ENCODE results near the gene KIF5B. TPM values are rescaled to one million over a fixed set of nuclear protein-coding genes. Genes with fewer than 3 reads are reported as not detected.

The KIF5B gene
- total and polyA plus RNA-seq, 9 of the 15 experiments (the other 6 are each of a cell fraction or from before 2014, with no cell fraction given), result 24.4 to 94.4 (median 68.9) TPM

- TF ChIP-seq, protein P1, sequence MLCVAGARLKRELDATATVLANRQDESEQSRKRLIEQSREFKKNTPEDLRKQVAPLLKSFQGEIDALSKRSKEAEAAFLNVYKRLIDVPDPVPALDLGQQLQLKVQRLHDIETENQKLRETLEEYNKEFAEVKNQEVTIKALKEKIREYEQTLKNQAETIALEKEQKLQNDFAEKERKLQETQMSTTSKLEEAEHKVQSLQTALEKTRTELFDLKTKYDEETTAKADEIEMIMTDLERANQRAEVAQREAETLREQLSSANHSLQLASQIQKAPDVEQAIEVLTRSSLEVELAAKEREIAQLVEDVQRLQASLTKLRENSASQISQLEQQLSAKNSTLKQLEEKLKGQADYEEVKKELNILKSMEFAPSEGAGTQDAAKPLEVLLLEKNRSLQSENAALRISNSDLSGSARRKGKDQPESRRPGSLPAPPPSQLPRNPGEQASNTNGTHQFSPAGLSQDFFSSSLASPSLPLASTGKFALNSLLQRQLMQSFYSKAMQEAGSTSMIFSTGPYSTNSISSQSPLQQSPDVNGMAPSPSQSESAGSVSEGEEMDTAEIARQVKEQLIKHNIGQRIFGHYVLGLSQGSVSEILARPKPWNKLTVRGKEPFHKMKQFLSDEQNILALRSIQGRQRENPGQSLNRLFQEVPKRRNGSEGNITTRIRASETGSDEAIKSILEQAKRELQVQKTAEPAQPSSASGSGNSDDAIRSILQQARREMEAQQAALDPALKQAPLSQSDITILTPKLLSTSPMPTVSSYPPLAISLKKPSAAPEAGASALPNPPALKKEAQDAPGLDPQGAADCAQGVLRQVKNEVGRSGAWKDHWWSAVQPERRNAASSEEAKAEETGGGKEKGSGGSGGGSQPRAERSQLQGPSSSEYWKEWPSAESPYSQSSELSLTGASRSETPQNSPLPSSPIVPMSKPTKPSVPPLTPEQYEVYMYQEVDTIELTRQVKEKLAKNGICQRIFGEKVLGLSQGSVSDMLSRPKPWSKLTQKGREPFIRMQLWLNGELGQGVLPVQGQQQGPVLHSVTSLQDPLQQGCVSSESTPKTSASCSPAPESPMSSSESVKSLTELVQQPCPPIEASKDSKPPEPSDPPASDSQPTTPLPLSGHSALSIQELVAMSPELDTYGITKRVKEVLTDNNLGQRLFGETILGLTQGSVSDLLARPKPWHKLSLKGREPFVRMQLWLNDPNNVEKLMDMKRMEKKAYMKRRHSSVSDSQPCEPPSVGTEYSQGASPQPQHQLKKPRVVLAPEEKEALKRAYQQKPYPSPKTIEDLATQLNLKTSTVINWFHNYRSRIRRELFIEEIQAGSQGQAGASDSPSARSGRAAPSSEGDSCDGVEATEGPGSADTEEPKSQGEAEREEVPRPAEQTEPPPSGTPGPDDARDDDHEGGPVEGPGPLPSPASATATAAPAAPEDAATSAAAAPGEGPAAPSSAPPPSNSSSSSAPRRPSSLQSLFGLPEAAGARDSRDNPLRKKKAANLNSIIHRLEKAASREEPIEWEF (CRISPR knock-in tag; IDR thresholded peaks at IDR 0.05), result peak; percentile 88
- TF ChIP-seq XRCC3 (IDR thresholded peaks at IDR 0.05) (no peak), ELF1 (tag; IDR thresholded peaks at IDR 0.05) (no peak), NR1H2 (CRISPR knock-in tag; IDR thresholded peaks at IDR 0.05) (no peak), MED1 (CRISPR knock-in tag; IDR thresholded peaks at IDR 0.05; ENCODE audit: borderline replicate concordance) (no peak), ZNF707 (CRISPR knock-in tag; conservative IDR thresholded peaks at IDR 0.05) (no peak), DNMT1 (IDR thresholded peaks at IDR 0.05) (no peak), NFATC3 (IDR thresholded peaks at IDR 0.05) (no peak; the same call in 1 of the 2 replicates), FIP1L1 (IDR thresholded peaks at IDR 0.05; ENCODE audit: low read depth, low read length, poor library complexity, severe bottlenecking) (no peak), HDAC2 (IDR thresholded peaks at IDR 0.05) (peak; percentile 98), ZNF398 (CRISPR knock-in tag; IDR thresholded peaks at IDR 0.05) (no peak), NCOA1 (IDR thresholded peaks at IDR 0.05; ENCODE audit: low read depth) (peak; percentile 94), ZFP30 (CRISPR knock-in tag; IDR thresholded peaks at IDR 0.05; ENCODE audit: borderline replicate concordance) (no peak), KLF16 (IDR thresholded peaks at IDR 0.05) (peak; percentile 98)
- TF ChIP-seq, protein P2, sequence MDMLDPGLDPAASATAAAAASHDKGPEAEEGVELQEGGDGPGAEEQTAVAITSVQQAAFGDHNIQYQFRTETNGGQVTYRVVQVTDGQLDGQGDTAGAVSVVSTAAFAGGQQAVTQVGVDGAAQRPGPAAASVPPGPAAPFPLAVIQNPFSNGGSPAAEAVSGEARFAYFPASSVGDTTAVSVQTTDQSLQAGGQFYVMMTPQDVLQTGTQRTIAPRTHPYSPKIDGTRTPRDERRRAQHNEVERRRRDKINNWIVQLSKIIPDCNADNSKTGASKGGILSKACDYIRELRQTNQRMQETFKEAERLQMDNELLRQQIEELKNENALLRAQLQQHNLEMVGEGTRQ (CRISPR knock-in tag; IDR thresholded peaks at IDR 0.05), result no peak
- TF ChIP-seq, protein P3, sequence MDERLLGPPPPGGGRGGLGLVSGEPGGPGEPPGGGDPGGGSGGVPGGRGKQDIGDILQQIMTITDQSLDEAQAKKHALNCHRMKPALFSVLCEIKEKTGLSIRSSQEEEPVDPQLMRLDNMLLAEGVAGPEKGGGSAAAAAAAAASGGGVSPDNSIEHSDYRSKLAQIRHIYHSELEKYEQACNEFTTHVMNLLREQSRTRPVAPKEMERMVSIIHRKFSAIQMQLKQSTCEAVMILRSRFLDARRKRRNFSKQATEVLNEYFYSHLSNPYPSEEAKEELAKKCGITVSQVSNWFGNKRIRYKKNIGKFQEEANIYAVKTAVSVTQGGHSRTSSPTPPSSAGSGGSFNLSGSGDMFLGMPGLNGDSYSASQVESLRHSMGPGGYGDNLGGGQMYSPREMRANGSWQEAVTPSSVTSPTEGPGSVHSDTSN (CRISPR knock-in tag; IDR thresholded peaks at IDR 0.05; ENCODE audit: low read depth), result no peak
- TF ChIP-seq, protein P3 (tag; conservative IDR thresholded peaks at IDR 0.05; ENCODE audit: low read depth), result peak; percentile 32
Measured at GRCh38 chr10:31972519-31973041, 83.6 kb downstream of the KIF5B start (continued).

Measured in K562 (cell line).